ENCODE data around the gene ACTR5. TPM values are rescaled to one million over a fixed set of nuclear protein-coding genes. Genes with fewer than 3 reads are reported as not detected.
A peak's percentile ranks its signal among the peaks of the same experiment; 100 is the strongest.

ACTR5 gene
- total RNA-seq, 1 donor from 2014 or later = 3.2 TPM

DNA sequence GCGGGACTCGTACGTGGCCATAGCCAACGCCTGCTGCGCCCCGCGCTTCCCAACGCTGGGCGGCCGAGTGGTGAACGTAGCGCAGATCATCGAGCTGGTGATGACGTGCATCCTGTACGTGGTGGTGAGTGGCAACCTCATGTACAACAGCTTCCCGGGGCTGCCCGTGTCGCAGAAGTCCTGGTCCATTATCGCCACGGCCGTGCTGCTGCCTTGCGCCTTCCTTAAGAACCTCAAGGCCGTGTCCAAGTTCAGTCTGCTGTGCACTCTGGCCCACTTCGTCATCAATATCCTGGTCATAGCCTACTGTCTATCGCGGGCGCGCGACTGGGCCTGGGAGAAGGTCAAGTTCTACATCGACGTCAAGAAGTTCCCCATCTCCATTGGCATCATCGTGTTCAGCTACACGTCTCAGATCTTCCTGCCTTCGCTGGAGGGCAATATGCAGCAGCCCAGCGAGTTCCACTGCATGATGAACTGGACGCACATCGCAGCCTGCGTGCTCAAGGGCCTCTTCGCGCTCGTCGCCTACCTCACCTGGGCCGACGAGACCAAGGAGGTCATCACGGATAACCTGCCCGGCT lies 20.6 kb upstream of the ACTR5 start:
- DNase-seq (no peak), ATAC-seq (no peak)
- intact Hi-C loops (cut with micrococcal nuclease) = no loop called here

DNA sequence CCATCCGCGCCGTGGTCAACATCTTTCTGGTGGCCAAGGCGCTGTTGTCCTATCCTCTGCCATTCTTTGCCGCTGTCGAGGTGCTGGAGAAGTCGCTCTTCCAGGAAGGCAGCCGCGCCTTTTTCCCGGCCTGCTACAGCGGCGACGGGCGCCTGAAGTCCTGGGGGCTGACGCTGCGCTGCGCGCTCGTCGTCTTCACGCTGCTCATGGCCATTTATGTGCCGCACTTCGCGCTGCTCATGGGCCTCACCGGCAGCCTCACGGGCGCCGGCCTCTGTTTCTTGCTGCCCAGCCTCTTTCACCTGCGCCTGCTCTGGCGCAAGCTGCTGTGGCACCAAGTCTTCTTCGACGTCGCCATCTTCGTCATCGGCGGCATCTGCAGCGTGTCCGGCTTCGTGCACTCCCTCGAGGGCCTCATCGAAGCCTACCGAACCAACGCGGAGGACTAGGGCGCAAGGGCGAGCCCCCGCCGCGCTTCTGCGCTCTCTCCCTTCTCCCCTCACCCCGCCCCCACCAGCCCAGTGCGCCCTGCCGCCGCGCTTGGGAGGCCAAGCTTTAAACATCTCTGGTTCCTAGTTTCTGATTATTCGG lies 20.0 kb upstream of the ACTR5 start:
- intact Hi-C loops (cut with micrococcal nuclease) = no loop called here
- ATAC-seq (no peak), DNase-seq (no peak)

DNA sequence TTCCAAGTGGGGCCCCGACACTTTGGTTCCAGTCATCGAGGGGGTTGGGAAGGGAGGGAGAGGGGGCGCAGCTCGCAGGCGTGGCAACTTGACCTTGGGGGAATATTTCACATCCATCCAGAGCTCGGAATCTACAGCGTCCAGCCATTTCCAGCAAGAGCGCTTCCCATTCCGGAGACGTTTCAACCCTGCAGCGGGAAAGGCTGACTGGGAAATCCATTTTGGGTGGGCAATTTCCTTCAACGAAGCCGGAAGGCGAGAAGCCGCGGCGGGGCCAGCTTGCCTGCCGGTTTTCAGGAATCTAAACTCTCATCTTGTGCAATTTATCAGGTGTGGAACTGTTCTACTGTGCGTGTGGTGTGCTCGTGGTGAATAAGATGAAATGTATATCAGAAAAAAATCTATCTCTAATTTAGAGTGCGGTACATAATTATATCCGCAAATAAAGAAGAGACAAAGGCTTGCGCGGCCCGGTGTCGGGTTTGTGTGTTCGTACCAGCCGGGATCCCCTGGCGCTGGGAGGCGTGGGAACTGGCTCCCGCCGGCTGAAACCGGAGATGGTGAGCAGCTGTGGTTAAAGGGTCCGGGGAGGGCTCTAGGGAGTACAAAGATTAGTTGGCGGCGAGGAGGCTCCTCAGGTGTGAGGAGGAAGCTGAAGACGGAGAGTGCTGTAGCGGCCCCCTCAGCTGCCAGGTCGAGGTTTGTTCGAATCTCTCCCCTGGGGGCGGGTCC lies 19.2 kb upstream of the ACTR5 start:
- intact Hi-C loops (cut with micrococcal nuclease) = no loop called here
- DNase-seq (no peak), ATAC-seq (no peak)

DNA sequence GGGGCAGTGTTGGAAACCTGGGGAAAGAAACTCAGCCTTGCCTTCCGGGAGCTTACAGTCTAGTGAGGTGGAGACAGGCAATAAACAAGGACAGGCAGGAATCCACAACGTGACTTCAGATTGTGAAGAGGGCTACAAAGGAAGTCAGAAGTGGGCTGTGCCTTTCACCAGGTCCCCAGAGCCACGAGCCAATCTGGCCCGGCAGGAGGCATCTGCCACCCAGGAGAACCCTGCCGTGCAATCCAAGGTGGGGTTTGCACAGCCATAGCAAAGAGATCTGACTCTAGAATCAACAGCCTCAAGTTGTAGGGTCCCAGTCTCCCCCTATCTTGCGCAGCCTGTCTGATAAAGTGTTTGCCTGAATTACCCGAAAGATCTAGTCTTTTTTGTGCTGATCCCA lies 18.5 kb upstream of the ACTR5 start:
- ATAC-seq (no peak), DNase-seq (no peak)
- intact Hi-C loops (cut with micrococcal nuclease) = no loop called here

DNA sequence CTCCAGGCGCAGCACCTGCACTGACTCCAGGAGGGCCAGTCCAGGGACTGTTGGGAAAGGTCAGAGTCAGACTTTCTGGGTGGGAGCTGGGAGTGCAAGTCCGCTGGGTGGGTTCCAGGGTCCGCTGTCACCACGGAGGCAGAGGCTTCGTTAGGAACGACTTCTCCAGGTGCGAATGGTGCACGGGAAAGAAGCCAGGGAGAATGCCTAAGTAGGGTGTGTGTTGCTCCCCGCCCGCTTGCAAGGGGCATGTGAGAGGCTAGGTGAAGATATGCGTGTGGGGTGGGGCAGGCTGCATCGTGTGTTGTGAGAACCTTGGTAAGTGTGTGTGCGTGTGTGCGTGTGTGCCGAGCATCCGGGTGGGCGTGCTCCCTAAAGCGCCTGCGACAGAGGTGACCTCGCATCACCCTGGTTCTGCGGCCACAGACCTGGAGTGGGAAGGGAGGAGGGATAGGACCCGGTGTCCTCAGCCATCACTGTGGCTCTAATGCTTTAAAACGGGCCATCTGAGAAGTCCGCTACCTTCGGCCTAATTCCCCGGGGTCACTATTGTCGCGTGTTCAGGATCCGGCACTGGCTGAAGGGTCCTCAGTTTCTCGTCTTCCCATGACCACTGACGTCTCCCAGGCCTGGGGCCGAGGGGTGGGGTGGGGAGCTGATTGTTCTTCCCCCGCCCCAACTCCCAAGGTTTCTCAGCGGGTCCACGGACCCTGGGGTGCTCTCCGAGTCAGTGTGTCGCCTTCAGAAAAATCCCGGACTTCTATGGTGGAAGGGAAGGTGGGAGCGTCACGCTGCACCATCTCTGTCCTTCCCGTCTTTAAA lies 17.9 kb upstream of the ACTR5 start:
- intact Hi-C loops (cut with micrococcal nuclease) = no loop called here
- DNase-seq (no peak), ATAC-seq (no peak)

DNA sequence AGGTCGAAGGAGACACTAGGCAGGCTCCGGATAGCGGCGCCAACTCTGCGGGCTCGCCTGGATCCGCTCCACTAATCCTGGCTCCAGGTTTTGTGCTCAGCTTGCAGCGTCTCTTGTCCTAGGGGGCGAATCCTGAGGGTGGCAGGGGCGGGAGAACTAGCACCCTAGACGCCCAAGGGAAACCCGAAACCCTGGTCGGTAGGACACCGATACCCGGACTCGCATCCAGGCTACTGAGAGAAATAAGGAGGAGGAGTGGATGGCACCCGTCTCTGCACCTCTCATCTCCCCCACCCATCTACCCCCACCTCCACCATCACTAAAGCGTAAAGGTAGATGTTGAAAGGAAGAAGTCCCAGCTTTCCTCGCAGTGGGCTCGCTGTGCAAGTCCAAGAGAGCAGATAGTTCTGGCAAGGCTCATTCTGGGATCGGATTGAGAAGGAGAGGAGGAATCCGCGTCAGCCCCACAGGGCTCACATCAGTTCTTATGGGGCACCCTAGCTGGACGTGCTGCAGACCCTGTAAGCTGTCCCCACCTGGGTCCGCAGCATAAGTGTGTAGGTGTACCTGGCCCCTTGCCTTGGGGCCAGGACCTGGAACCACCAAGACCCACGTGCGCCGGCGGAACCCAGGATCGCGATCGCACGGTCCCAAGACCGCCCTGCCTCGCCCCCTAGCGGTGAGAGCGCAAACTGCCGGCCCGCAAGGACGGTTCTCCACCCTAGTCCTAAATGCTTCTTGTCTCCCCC lies 17.1 kb upstream of the ACTR5 start:
- intact Hi-C loops (cut with micrococcal nuclease) = no loop called here
- DNase-seq = peak; percentile 77

DNA sequence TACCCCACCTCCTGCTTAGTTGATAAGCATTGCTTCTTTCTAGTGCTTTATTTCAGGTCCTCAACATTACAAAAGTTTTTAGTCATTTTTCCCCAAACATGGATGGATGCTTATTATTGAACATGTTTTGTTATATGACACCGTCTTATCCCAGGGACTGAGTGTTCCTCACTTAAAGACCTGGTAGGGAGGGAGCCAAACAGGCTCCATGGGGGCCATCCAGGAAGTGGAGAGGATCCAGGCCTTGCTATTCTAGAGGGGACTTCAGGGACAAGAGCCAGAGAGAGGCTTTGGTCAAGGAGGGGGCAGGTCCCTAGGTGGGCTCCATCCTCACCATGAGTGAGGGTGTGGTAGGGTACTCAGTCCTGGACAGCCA lies 16.5 kb upstream of the ACTR5 start:
- DNase-seq (no peak), ATAC-seq (no peak)
- intact Hi-C loops (cut with micrococcal nuclease) = no loop called here

More for the DNA sequence above, 17.1 kb upstream of the ACTR5 start:
- peak; percentile 81 for ATAC-seq

DNA sequence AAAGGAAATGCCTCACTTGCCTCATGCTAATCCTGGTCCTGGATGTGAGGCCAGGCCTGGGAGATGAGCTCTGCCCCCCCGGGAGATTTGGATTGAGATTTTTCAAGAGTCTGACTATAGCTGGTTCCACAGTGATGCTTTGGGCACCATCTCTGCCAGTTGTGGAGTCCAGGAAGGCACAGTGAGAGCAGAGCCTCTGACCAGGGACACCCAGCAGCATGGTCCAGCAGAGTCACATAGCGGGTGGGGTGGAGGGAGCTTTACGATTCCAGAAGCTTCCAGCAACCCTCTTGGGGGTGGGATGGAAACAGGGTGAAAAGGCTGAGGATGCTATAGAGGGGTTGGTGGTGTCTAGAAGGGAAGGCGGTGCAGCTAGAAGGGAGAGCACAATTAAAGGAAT lies 15.3 kb upstream of the ACTR5 start:
- no peak for DNase-seq
- intact Hi-C loops (cut with micrococcal nuclease) = no loop called here
- ATAC-seq = no peak

DNA sequence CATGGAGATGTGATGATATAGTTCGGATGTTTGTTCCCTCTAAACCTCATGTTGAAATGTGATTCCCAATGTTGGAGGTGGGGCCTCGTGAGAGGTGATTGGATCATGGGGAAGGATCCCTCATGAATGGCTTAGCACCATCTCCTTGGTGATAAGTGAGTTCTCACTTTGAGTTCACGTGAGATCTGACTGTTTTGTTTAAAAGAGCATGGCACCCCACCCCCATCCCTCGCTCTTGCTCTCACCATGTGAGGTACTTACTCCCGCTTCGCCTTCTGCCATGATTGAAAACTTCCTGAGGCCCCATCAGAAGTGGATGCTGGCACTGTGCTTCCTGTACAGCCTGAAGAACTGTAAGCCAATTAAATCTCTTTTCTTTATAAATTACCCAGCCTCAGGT lies 13.1 kb upstream of the ACTR5 start:
- intact Hi-C loops (cut with micrococcal nuclease) = no loop called here
- ATAC-seq = no peak

DNA sequence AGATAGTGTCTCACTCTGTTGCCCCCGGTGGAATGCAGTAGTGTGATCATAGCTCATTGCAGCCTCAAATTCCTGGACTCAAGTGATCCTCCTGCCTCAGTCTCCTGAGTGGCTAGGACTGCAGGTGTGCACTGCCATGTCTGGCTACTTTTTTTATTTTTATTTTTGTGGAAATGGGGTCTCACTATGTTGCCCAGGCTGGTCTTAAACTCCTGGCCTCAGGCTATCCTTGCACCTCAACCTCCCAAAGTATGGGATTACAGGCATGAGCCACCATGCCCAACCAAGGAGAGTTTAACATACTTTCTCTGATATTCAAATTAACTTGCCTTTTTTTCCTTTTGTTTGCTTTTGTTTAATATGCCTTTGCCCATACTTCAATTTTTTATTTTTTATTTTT lies 10.4 kb upstream of the ACTR5 start:
- ATAC-seq (no peak), DNase-seq (no peak)
- intact Hi-C loops (cut with micrococcal nuclease) = no loop called here

More for the DNA sequence above, 13.1 kb upstream of the ACTR5 start:
- DNase-seq = no peak

DNA sequence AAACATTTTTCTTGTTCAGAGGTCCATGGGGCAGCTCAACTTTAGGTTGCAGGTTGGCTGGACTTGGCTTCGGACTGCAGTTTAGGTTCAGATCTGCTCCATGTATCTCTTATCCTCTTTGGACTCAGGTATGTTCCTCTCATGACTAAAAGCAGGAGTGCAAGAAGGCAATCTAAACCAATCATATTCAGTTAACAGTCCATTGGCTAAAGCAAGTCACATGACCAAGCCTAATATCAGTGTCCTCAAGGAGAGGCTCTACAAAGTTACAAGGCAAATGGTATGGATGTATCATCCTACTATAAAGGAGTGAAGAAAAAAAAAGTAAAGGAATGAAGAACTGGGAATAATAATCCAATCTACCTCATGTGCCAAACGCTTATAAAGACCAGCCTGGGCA lies 2.5 kb upstream of the ACTR5 start:
- ATAC-seq (no peak), DNase-seq (no peak)
- intact Hi-C loops (cut with micrococcal nuclease) = no loop called here

DNA sequence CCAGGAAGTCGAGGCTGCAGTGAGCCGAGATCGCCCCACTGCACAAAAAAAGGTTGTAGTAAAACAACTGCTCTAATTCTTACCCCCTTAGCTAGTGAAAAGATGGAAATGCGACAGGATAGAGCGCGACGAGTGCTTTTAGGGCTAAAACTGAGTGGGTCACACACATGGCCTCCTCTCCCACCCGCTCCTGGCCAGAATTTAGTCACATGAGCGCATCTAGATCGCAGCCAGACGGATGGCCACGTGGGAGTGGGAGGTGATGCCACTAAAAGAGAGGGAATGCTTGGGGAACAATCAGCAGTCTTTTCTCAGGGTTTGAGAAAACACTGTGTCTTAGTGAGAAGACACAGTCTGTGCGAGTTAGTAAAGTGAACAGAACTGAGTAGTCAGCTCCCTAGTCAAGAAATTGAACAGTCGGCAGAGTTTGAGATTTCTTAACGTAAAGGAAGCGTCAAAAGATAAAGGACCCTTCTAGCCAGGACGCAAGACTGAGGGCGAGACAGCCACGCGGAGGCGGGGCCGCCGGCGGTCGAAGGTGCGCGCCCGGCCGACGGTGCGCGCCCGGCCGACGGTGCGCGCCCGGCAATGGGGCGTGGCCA lies 664 bp upstream of the ACTR5 start:
- intact Hi-C loops (cut with micrococcal nuclease) = no loop called here
- DNase-seq (no peak), ATAC-seq (no peak)

DNA sequence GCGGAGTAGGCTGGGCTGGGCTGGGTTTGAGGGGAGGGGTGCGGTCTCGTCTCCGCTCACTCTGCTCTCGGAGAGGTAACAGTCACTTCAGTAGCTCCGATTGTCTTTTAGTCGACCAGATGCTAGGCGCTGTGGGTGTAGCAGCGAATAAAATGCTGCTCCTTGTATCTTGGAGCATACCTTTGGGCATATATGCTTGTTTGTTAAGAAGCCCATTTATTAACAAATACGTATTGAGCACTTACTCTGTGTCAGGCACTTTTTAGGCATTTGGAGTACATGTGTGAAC lies 545 bp downstream of the ACTR5 start:
- intact Hi-C loops (cut with micrococcal nuclease) = no loop called here
- no peak for ATAC-seq
- DNase-seq = no peak

DNA sequence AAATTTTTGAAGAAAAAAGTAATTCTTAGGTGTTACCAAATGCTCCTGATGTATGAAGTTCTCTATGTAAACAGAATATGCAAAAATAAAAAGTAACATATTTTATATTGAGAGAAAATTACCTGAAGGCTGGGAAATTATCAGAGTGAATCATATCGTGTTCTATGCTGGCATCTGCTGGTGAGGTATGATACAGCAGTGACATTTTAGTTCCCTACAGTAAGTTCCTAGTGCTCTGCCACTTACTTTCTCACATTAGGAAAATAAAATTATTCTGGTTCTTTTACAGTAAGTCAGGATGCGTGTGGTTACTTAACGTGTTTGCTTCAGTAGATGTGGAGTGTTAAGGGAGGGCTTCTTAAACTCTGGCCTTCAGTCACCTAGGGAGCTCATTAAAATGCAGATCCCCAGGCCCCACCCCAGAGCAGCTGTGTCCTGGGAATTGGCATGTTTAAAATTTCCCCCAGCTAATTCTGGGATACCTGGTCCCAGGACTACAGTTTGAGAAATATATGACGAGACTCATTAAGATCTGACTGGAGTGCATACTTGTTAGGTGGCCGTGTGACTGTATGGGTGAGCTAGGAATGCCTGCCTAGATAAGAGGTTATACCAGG lies 3.2 kb downstream of the ACTR5 start:
- no peak for DNase-seq
- ATAC-seq = no peak
- intact Hi-C loops (cut with micrococcal nuclease) = loop anchor here (5.0 kb wide), 1 partner anchor 104 kb away; no protein-coding TSS in a partner anchor

DNA sequence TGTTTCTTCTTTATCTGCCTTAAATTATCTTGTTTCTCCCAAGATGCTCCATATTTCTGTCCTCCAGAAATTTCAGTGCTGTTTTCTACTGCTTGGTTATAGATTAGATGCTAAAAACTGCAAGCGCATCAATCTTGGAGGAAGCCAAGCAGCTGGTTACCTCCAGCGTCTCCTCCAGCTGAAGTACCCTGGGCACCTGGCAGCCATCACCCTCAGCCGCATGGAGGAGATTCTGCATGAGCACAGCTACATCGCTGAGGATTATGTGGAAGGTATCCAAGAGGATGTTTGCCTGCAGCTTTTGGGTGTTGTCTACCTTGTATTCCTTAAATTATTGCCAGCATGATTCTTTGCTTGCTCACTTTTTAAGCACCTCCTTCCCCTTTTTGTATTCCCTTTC lies 3.8 kb downstream of the ACTR5 start:
- ATAC-seq (no peak), DNase-seq (no peak)
- intact Hi-C loops (cut with micrococcal nuclease) = loop anchor here (5.0 kb wide), 1 partner anchor 105 kb away; no protein-coding TSS in a partner anchor

DNA sequence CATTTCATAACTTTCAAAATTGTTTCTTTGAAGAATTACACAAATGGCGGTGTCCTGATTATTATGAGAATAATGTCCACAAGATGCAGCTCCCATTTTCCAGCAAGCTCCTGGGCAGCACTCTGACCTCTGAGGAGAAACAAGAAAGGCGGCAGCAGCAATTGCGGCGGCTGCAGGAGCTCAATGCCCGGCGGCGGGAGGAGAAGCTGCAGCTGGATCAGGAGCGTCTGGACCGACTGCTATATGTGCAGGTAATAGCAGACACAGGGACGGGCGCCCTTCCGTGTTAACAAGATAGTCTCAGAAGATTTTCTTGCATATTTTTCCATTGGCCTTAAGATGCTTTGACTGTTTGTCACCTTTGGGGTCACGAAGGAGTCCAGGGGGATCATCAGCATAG lies 6.7 kb downstream of the ACTR5 start:
- intact Hi-C loops (cut with micrococcal nuclease) = loop anchor here (5.0 kb wide), 1 partner anchor 108 kb away; no protein-coding TSS in a partner anchor
- no peak for ATAC-seq
- DNase-seq = no peak

DNA sequence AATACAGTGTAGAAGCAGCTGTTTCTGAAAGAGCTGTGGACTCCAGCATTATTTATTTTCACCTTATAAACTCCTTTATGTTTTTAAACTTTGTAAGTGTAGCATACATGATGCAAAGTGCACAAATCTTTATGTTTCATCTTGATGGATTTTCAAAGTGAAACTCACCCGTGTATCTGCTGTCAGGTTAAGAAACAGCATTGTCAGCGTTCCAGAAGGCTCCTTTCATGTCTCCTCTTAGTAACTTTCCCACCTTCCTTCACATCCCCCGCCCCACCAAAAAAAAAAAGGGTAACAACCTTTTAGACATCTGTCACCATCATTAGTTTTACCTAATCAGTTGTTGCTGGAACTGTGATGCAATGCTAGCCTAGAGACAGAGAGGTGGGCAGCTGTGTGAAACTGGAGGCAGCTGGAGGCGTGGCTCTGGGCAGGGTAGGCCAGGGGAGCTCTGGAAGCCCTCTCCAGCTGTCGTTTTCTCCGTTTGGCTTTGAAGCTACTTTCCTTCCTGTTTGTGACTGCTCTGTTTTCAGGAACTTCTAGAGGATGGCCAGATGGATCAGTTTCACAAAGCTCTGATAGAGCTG lies 7.2 kb downstream of the ACTR5 start:
- intact Hi-C loops (cut with micrococcal nuclease) = no loop called here

DNA sequence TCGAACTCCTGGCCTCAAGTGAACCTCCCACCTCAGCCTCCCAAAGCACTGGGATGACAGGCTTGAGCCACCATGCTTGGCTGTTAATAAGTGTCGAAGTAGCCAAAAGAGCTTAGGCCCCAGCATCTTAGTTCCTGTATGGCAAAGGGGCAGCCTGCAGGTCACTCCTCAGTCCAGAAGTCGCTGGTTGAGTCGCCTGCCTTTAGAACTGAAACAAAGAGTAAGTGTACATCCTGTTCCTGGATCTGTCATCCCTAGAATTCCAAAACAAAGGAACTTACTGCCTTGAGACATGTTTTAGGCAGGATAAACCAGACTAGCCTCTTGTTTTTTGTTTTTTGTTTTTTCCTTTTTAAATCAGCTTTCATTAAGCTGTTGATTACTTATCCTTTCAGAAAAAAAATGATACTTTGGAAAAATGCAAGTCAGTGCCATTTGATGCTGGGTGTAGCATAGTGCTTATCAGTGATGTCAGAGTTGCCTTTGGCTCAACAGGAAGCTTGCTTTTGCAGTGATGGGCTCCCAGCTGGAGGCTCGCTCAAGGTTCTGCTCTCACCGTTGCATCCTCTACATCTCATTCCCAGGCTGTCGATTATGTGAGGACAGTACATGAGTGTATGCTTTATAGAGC lies 9.0 kb downstream of the ACTR5 start:
- ATAC-seq (no peak), DNase-seq (no peak)
- intact Hi-C loops (cut with micrococcal nuclease) = no loop called here

More for the DNA sequence above, 7.2 kb downstream of the ACTR5 start:
- no peak for DNase-seq
- ATAC-seq = no peak
